K562 (cell line): ENCODE data around the gene OR2Y1. TPM values are rescaled to one million over a fixed set of nuclear protein-coding genes. Genes with fewer than 3 reads are reported as not detected.
"Not testable (repeated sequence)": the region's sequence is repeated elsewhere in the genome, so short reads cannot be mapped to it uniquely, and the experiment has no call there.

Source experiments
- DACH1 ChIP-seq: fragments of 450-650 bp; IDR thresholded peaks from 2 replicates; pipeline ENCODE4 v1.6.1; 2018; ENCODE audit not compliant: partially characterized antibody
- GATA2 ChIP-seq: sonication (generic); formaldehyde crosslinking; IDR thresholded peaks from 2 replicates; pipeline ENCODE4 v1.4.0; 2020; ENCODE audit warnings: mild to moderate bottlenecking, missing genetic modification reagents
- HES1 ChIP-seq: fragments of 450-650 bp; IDR thresholded peaks from 2 replicates; pipeline ENCODE4 v1.6.1; 2016; ENCODE audit warnings: low read depth, mild to moderate bottlenecking, moderate library complexity
- MAZ ChIP-seq, 2 experiments: fragments of 450-650 bp in 1 of 2; sonication (generic) in 1 of 2; formaldehyde crosslinking; IDR thresholded peaks in 1 of 2; conservative IDR thresholded peaks in 1 of 2; 2 replicates each; pipeline versions ENCODE4 v1.4.0 to v1.5.0; 2020; ENCODE audit warnings: mild to moderate bottlenecking in 1 of 2, missing genetic modification reagents in 1 of 2
- MTA3 ChIP-seq: fragments of 450-650 bp; formaldehyde crosslinking; IDR thresholded peaks from 2 replicates; pipeline ENCODE4 v1.6.1; 2017; ENCODE audit warnings: mild to moderate bottlenecking, borderline replicate concordance
- RNF2 ChIP-seq: sonication (generic); IDR thresholded peaks from 2 replicates; pipeline ENCODE4 v1.6.1; 2016
- SRF ChIP-seq, 2 experiments: fragments of 250-450, 450-650 bp in 1 of 2; sonication (Bioruptor Pico) in 1 of 2; sonication (generic) in 1 of 2; formaldehyde crosslinking; IDR thresholded peaks; 2 replicates each; pipeline versions ENCODE4 v1.5.0 to v1.5.1; 2020 to 2022; ENCODE audit warnings: mild to moderate bottlenecking in 1 of 2, missing genetic modification reagents in 1 of 2
- STAT5A ChIP-seq: IDR thresholded peaks from 2 replicates; pipeline ENCODE4 v1.6.1; 2012; ENCODE audit warnings: low read length, inconsistent platforms, borderline replicate concordance
- TEAD4 ChIP-seq, 2 experiments: sonication (generic) in 1 of 2; formaldehyde crosslinking in 1 of 2; IDR thresholded peaks; 2 replicates each; pipeline versions ENCODE4 v1.6.1 to v1.8.0; 2012 to 2022; ENCODE audit warnings: borderline replicate concordance in 1 of 2, inconsistent platforms in 1 of 2, low read length in 1 of 2, mild to moderate bottlenecking in 1 of 2, missing genetic modification reagents in 1 of 2
- TOE1 ChIP-seq, 2 experiments: fragments of 450-650 bp in 1 of 2; sonication (generic) in 1 of 2; formaldehyde crosslinking in 1 of 2; IDR thresholded peaks; 2 replicates each; pipeline versions ENCODE4 v1.7.1 to v1.8.0; 2016 to 2022; ENCODE audit warnings: borderline replicate concordance in 2 of 2, mild to moderate bottlenecking in 2 of 2, antibody characterized with exemption in 1 of 2, inconsistent platforms in 1 of 2, low read depth in 1 of 2, missing genetic modification reagents in 1 of 2, moderate library complexity in 1 of 2
- ZBTB2 ChIP-seq: fragments of 450-650 bp; IDR thresholded peaks from 2 replicates; pipeline ENCODE4 v1.6.1; 2016; ENCODE audit warnings: antibody characterized with exemption
- ZNF318 ChIP-seq, 2 experiments: fragments of 450-650 bp; IDR thresholded peaks; 2 replicates each; pipeline ENCODE4 v1.6.1; 2016; ENCODE audit warnings: mild to moderate bottlenecking in 2 of 2, borderline replicate concordance in 1 of 2, low read depth in 1 of 2, moderate library complexity in 1 of 2
- ZNF639 ChIP-seq, 2 experiments: fragments of 200-800 bp in 1 of 2; sonication (Bioruptor generic) in 1 of 2; sonication (generic) in 1 of 2; formaldehyde crosslinking in 1 of 2; IDR thresholded peaks in 1 of 2; conservative IDR thresholded peaks in 1 of 2; 2 replicates each; pipeline versions ENCODE4 v1.5.0 to v1.6.1; 2016 to 2020; ENCODE audit warnings: missing compliant biosample characterization in 1 of 2, missing genetic modification characterization in 1 of 2, missing genetic modification reagents in 1 of 2
- polyA plus RNA-seq, 8 experiments: library from polyadenylated mRNA; depleted of rRNA in 4 of 8; stranded (reverse) in 5 of 8; unstranded in 3 of 8; fragments of >200 nt; fragmentation: Nextera tagmentation in 2 of 8; fragmentation: Illumina TruSeq in 1 of 8; extraction: Ambion mirVana in 2 of 8; extraction: Trizol in 1 of 8; gene quantifications; 2 replicates each; pipeline versions ENCODE4 v1.2.1 to v1.2.3, GENCODE V29; 2011 to 2014; ENCODE audit warnings: inconsistent platforms in 1 of 8, missing spikeins in 1 of 8
- total RNA-seq, 7 experiments: library from RNA; depleted of rRNA in 6 of 7; stranded (reverse); fragments of >200 nt in 6 of 7; fragmentation: Illumina TruSeq in 2 of 7; extraction: Trizol in 2 of 7; gene quantifications; 2 replicates each; pipeline versions ENCODE4 v1.2.1 to v1.2.3, GENCODE V29; 2011 to 2021; ENCODE audit warnings: low replicate concordance in 1 of 7

OR2Y1 gene
- total and polyA plus RNA-seq, 9 of the 15 experiments (the other 6 are each of a cell fraction or from before 2014, with no cell fraction given) = not detected

- TF ChIP-seq ZBTB2 (peak; percentile 62; the same call in 1 of the 2 replicates), ZNF318 (IDR thresholded peaks at IDR 0.05; ENCODE audit: borderline replicate concordance in 1 of 2, low read depth in 1 of 2) (0 out of 4 replicates have a peak, but pooled peaks have one; percentile 26 to 30), GATA2 (peak; percentile 85), TEAD4 (IDR thresholded peaks at IDR 0.05; ENCODE audit: low read length) (peak; percentile 94), MTA3 (peak; percentile 89), MAZ (CRISPR knock-in tag; conservative IDR thresholded peaks at IDR 0.05 in 1 of 2, IDR thresholded peaks at IDR 0.05 in 1 of 2) (peak; percentile 37 to 60; a peak in 1 of 4 replicates), ZNF639 (CRISPR knock-in tag; conservative IDR thresholded peaks at IDR 0.05 in 1 of 2, IDR thresholded peaks at IDR 0.05 in 1 of 2) (peak in 1 of 2 experiments; percentile 71; a peak in 2 of 4 replicates), HES1 (peak; percentile 72), SRF (CRISPR knock-in tag; IDR thresholded peaks at IDR 0.05) (peak in 1 of 2 experiments; percentile 82; a peak in 1 of 4 replicates), TOE1 (IDR thresholded peaks at IDR 0.05; ENCODE audit: borderline replicate concordance) (peak; percentile 50; the same call in 1 of the 2 replicates), DACH1 (peak; percentile 27), RNF2 (peak; percentile 58), STAT5A (peak; percentile 63; the same call in 1 of the 2 replicates)
- TF ChIP-seq TEAD4 (CRISPR knock-in tag; IDR thresholded peaks at IDR 0.05; ENCODE audit: borderline replicate concordance); TOE1 (CRISPR knock-in tag; IDR thresholded peaks at IDR 0.05; ENCODE audit: borderline replicate concordance, low read depth): not testable (repeated sequence)
Observed at GRCh38 chr5:180781900-180782326, 42.1 kb upstream of the OR2Y1 start (continued).
